GM10266 (cell line): ENCODE results near the gene LY6G6F.
A peak's percentile ranks its signal among the peaks of the same experiment; 100 is the strongest.

Experiments used
- DNase-seq: peaks from one replicate; pipeline ENCODE4 v3.0.0; 2012; ENCODE audit errors: extremely low spot score
- CTCF ChIP-seq: IDR thresholded peaks from 2 replicates; pipeline ENCODE4 v1.5.1; 2012; ENCODE audit warnings: mild to moderate bottlenecking, low read depth; ENCODE audit not compliant: control insufficient read depth, insufficient read depth; ENCODE audit errors: missing control alignments

The LY6G6F gene

DNA sequence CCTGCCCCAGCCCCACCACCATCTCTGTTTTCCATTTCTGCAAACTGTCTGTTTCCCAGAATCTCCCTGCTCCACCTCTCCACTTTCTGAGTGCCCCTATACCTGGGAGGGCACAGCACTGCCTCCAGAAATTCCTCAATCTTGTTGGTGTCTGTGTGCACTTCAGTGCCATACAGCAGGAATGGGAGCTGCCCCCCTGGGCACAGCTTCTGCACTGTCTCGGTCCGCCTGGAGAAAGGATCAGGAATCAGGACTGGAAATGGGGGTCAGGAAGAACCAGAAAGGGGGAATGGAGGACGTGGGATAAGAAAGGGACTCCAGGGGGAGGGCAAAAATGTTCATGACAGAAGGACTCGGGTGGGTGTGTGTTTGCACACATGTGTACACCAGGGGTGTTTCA lies 27.1 kb downstream of the LY6G6F start:
- TF ChIP-seq CTCF = no peak
- no peak for DNase-seq

DNA sequence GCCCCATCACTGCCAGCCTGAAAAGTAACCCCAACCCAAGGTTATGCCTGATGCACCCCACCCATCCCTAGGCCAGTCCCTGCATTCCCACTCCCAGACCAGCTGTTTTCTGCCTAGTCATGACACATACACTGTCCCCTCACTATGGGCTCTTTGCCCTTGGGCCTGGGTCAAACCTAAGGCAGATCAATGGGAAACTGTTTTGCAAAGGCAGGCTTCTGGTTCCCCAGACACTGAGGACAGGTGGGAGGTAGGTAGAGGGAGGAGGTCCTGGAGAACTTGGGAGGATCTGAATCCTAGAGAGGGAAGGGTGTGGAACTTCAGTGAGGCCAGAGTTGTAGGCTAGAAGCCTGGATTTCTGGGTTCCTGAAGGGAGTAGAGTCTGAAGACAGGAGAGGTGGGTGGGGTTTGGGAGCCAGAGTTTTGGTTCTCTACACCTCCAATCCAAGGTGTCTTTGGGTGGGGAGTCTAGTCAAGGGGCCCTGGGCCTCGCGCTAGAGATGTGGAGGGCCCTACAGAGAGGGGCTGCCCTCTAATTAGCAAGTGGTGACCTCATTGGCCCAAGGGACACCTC lies 27.7 kb downstream of the LY6G6F start:
- no peak for DNase-seq
- TF ChIP-seq CTCF = no peak

GRCh38 chr6:31734821-31735406 lies 28.2 kb downstream of the LY6G6F start:
- peak; percentile 88 for DNase-seq
- no peak for TF ChIP-seq CTCF

DNA sequence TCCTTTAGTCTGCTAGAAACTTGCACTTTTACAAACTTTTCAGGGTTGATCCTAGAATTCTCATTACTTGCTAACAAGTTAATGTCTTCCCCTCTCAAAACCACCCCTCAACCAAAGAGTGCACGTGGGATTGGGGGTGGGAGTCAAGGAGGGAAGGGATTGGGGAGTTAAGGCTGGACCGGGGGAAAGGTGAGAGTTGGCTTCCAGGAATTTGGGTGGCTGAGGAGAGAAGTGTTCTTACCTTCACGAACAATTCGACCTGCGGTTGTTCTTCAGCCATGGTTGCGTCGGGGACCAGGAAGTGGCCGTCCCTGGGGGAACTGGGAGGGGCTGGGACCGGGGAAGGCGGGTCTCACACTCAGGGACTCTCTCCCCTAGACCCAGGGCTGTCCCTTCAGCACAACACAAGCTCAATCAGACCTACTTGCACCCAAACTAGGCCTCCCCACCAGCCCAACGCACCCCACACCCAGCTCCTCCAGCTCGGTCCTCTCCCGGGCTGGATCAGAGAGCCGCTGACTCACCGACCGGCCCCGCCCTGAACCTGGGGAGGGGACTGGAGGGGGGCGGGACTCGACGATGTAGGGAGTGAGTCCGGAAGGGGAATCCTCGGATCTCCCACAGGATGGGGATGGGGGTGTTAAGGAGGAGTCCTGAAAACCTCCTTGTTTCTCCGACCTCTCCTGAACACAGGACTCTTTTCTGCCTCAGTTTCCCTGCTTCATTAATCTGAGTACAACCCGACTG lies 29.5 kb downstream of the LY6G6F start, which contains the start of gene CLIC1:
CLIC1 (minus strand) TSS at position 510 of the 747 bp plus-strand sequence; CDS start at position 280, 230 bp downstream.
- peak; percentile 83 for DNase-seq

GRCh38 chr6:31736768-31737314 lies 30.2 kb downstream of the LY6G6F start:
- no peak for TF ChIP-seq CTCF
- DNase-seq = no peak

More for the DNA sequence above, 29.5 kb downstream of the LY6G6F start, which contains the start of gene CLIC1:
- no peak for TF ChIP-seq CTCF

DNA sequence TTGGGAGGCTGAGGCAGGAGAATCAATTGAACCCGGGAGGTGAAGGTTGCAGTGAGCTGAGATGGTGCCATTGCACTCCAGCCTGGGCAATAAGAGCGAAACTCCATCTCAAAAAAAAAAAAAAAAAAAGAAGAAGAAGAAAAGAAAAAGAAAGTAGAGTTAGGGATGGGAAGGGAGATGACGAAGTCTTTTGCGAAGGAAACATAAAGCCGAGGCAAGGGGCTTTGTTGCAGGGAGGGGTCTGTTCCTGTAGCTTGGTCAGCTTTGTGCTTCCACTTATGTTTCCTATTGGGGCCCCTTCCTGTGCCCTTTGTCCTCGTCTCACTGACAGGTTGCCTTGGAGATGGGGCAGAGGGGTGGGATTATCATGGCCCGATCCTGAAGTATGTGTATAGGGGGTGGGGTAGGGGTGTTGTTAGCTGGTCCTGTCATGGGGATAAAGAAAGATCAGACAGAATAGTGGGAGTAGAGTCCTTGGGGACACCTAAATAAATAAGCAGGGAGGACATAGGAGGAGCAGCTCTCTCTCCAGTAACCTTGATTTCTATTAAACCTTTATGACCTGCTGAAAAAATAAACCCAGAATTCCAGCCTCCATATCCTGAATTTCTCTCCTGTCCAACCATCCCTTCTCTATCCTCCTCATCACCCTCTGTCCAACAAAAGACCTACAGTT lies 30.8 kb downstream of the LY6G6F start:
- TF ChIP-seq CTCF = no peak
- no peak for DNase-seq
